GM19240 (cell line): Measurements from ENCODE around the gene SNX4.
A peak's percentile ranks its signal among the peaks of the same experiment; 100 is the strongest.
"Not testable (repeated sequence)": the region's sequence is repeated elsewhere in the genome, so short reads cannot be mapped to it uniquely, and the experiment has no call there.

Experiments used
- DNase-seq: peaks from one replicate; pipeline ENCODE4 v3.0.0; 2011; ENCODE audit warnings: low spot score; ENCODE audit not compliant: insufficient read length

Gene SNX4

DNA sequence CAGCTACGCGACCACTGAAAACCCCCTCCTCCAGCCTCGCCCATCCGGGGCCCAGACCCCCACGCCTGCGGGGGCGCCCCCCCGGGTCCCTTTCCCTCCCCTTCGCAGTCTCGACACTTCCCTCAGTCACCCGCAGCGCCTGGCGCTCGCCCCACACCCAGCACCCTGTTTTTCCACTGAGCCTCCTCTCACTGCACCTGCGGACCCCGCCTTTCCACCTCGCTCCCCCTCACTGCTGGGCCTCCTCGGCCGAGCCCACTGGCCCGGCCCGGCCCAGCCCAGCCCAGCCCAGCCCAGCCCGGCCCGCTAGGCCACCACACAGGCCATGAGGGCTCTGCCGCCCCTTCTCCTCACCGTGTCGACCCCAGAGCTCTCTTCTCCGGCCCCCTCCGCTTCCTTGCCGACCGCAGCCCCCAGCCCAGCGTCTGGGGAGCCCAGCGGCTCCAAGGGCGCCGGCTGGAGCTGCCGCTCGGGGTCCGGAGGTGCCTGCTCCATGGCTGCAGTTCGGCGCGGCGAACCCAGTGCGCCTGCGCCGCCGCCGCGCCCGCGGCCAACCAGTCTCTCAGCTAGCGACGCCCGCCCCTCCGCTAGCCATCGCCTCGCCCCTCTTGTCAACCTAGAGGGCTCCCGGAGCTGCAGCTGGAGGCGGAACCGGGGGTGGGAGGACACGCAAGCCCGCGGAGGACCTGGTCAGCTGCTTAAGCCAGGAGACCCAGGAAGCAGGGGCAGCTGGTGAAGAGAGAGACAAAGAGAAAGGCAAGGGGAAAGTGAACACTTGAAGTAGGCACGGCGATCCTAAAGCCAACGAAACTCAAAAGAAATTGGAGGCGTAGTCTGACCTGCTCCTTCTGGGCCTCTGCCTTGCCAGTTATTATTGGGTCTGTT lies at the start of gene SNX4:
SNX4 (minus strand) TSS at position 525 of the 885 bp plus-strand sequence; CDS start at position 495, 30 bp downstream.
- DNase-seq: peak; percentile 57

DNA sequence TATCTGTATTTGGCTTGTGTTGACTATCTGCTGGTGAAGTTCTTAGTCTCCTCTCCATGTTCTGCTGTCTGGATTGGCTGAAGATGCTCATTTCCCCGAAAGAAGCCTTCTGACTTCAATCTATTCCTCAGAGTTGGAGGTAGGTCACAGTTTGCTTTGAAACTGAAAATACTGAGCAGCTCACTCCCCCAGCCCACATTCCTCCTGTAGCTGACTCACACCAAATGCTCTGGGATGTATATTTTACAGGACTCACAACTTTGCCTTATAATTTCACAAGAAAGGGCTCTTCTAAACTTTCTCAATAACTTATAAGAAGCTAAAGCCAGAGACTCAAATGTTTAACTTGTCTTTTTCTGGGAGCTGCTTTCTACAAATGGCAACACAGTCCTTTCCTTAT lies 36.3 kb upstream of the SNX4 start:
- no peak for DNase-seq

DNA sequence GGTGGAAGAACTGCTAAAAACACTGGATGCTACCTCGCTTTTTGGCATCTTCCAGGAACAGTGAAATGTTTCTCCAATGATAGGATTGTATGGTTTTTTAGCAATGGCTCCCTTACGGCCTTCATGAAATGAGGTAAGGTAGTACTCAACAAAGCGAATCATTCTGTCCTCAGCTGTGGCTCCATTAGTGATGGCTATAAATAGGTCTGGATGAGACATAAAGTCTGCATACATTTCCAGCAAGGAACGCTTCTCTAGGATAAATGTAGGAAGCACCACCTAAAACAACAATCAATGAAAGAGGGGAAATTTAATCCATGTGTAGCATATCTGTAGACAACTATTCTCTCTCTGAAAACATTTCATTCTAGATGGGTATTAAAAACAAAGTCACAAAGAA lies 32.4 kb upstream of the SNX4 start:
- no peak for DNase-seq

DNA sequence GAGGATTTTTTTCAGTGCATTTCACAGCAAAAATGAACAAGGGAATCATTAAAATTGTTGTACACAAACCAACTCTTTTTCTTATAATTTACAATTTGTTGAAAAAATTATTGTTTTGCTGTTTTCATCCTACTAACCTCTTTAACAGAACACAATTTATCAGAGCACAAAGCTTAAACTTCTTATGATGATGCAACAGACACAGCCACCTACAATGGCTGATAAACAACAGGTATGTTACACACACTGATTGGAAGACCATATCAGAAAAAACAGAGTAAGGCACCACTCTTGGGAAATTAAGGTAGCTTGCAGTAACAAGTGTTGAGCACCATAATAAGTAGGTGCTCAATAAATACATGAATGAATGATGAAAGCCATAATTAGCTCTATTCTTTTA lies 8.9 kb upstream of the SNX4 start:
- no peak for DNase-seq

DNA sequence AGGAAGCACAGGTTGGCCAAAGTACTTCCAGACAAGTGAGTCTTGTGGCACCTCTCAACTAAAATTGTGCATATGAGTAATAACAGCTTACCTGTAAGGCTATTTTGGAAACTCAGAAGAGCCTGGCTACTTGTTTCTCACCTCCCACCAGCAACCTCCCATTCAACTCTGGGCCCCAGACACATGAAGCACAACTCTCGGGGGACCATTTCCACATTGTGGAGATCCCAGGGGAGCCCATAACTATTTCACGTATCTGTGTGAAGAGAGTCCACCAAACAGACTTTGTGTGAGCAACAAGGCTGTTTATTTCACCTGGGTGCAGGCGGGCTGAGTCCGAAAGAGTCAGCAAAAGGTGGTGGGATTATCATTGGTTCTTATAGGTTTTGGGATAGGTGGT lies 5.2 kb upstream of the SNX4 start:
- no peak for DNase-seq

DNA sequence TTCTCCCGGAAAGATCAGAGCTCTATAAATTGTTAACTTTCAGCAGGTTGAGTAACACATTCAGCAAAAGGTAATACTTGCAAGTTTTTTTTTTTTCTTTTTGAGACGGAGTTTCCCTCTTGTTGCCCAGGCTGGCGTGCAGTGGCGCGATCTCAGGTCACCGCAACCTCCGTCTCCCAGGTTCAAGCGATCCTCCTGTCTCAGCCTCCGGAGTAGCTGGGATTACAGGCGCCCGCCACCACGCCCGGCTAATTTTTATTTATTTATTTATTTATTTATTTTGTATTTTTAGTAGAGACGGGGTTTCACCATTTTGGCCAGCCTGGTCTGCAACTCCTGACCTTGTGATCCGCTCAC lies 539 bp upstream of the SNX4 start:
- not testable (repeated sequence) for DNase-seq

DNA sequence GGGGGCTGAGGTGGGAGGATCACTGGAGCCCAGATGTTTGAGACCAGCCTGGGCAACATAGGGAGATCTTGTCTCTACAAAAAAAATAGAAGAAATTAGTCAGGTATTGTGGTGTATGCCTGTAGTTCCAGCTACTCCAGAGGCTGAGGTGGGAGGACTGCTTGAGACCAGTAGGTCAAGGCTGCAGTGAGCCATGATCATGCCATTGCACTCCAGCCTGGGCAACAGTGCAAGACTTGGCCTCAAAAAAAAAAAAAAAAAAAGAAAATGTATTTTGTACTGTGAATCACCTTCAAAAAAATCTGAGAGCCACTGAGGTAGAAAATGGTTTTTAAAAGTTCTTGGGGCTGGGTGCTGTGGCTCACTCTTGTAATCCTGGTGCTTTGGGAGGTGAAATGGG lies 4.6 kb downstream of the SNX4 start:
- DNase-seq: no peak

DNA sequence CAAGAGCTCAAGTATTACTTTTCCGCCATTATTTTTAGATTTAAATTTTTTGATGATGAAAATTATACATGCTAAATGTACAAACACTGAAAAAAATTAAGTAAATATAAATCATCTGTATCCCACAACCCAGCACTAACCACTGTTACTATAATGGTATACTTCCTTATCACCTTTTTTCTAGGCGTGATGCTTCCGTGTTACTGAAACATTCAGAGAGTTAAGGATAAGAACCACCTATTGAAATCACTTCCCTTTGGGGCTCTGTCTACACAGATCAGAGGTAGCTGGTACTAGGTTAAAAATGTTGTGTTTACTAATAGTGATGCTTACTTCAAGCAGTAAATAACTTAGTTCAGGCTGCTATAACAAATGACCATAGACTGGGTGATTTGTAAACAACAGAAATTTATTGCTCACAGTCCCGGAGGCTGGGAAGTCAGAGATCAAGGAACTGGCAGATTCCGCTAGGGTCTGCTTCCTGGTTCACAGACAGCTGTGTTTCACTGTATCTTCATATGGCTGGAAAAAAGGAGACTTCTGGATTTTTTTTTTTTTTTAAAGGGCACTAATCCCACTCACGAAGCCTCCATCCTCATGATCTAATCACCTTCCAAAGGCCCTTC lies 6.4 kb downstream of the SNX4 start:
- DNase-seq: no peak

DNA sequence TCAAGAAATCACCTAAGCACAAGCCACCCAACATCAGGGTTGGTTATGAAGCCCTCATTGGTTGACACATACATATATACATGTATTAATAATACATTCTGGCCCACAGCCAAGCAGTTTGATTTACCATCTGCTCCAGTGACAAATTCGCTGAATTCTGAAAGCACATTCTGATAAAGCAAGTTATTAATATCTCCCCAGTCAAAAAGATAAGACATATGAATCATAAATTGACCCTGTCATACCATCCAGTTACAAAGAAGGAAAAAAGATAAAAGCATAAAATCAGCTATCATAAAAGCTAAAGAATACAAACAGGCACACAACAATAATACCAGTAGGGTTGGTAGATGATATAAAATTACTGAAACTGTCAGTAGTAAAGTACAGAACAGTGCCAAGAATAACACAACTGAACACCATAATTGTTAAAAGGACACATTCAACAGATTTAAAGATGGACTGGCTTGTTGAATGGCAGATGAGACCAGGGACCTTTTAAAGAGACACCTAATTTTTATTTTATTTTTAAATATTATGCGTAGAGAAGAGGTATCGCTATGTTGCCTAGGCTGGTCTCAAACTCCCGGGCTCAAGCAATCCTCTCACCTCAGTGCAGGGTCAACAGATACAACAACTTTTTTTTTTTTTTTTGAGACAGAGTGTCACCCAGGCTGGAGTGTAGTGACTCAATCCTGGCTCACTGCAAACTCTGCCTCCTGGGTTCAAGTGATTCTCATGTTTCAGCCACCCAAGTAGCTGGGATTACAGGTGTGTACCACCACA lies 7.7 kb downstream of the SNX4 start:
- no peak for DNase-seq

DNA sequence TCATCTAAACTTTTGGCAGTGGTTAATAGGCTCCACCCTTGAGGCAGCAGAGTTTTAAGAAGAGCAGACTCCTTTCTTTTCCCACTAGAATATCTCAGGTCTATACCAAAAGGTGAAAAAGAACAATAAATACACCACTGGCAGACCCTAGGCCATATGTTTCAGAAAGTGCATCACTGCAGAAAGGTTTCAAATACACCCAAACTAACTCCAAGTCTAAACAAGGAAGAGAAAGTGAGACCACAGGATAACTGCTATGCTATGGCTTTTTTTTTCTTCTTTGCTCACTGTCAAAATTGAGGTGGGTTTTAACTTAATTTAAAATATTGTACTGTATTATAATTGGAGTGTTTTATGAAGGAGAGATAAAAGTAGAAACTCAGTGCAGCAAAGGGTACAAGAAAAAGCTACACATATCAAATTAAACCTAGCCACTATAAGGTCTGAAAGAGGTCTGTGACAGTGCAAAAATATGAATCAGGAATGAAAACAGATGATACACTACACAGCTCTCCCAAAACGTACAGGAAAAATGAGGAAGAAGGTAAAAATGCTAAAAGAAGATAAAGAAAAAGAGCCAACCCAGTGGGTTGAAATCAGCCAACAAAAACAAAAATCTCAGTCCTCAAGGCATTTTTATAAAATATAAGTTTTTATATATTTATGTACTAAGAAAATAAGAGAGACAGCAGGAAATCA lies 8.4 kb downstream of the SNX4 start:
- no peak for DNase-seq

DNA sequence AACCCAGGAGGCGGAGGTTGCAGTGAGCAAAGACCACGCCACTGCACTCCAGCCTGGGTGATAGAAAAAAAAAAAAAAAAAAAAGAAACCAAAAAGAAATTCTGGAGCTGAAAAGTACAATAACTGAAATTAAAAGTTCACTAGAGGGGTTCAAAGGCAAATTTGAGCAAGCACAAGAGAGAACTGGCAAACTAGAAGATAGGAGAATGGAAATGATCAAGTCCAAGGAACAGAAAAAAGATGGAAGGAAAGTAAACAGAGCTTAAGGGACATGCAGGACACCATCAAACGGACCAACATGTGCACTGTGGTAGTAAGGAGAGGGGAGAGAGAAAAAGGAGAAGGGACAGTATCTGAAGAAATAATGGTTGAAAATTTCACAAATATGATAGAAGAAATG lies 12.9 kb downstream of the SNX4 start:
- DNase-seq: no peak

DNA sequence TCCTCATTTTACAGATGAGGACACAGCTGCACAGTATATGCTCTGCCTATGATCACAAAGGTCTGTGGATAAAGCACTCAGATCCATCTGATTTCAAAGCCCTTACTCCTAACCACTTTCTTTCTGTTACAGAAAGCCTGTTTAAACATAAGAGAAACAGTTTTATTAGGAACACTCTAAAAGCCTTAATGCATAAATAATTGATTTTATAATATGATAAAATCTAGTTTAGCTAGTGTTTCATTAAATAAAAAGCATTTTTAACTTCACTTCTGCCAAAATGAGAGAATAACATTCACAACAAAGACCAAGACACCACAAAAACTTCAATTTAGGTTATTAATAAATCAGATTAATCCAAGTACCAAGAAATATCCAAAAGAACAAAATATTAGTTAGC lies 21.4 kb downstream of the SNX4 start:
- DNase-seq: no peak

DNA sequence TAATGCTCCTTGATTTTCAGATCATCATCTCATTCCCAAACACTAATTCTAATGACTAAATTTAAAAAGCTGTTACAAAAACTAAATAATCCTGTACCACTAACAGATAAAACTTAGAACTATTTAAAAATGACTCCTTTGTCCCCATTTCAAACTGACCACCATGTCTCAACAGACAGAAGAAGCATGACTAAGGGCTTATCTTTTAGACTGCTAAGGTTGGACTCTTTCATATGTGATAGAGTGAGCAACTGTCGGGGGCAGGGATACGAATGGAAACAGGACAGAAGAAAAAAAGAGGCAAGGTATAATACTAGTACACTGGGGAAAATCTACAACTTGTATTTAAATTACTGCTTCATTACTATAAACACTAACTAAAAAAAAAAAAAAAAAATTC lies 23.3 kb downstream of the SNX4 start:
- DNase-seq: no peak

DNA sequence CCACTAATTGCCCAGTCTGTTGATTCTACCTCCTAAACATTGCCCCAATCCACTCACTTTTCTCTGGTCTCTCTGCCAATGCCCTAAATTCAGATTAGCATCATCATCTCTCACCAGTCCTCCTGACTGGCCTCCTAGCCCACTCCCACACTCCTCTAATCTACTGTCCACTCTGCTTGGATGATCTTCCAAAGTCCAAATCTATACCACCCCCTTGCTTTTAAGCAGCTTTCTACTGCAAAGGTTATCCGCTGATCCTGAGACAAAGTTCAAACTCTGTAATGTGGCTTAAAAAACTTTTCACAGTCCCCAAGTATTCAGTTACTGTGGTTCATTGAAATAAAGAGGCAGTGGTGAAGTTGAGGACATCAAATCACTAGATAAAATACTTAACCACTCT lies 37.6 kb downstream of the SNX4 start:
- DNase-seq: no peak

DNA sequence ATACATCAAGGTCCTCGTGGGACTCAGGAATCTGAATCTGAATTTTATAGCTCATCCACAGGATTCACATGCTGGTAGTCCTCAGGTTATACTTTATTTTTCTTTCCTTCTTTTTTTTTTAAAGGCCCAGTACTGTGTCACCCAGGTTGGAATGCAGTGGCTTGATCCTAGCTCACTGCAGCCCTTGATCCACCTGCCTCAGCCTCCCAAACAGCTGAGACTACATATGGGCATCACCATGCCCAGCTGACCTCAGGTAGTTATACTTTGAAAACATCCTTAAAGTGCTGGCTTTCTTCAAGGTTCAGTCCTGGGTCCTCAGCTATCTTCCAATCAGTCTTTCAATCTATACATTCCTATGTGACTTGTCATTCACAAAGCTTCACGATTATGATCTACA lies 38.2 kb downstream of the SNX4 start:
- DNase-seq: no peak

DNA sequence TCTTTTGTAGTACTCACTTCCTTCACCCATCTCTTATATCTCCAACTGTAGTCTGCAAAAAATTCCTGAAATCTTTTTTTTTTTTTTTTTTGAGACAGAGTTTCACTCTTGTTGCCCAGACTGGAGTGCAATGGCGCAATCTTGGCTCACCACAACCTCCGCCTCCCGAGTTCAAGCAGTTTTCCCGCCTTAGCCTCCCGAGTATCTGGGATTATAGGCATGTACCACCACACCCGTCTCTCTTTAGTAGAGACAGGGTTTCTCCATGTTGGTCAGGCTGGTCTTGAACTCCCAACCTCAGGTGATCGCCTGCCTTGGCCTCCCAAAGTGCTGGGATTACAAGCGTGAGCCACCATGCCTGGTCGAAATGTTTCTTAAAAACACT lies 38.6 kb downstream of the SNX4 start:
- DNase-seq: not testable (repeated sequence)

DNA sequence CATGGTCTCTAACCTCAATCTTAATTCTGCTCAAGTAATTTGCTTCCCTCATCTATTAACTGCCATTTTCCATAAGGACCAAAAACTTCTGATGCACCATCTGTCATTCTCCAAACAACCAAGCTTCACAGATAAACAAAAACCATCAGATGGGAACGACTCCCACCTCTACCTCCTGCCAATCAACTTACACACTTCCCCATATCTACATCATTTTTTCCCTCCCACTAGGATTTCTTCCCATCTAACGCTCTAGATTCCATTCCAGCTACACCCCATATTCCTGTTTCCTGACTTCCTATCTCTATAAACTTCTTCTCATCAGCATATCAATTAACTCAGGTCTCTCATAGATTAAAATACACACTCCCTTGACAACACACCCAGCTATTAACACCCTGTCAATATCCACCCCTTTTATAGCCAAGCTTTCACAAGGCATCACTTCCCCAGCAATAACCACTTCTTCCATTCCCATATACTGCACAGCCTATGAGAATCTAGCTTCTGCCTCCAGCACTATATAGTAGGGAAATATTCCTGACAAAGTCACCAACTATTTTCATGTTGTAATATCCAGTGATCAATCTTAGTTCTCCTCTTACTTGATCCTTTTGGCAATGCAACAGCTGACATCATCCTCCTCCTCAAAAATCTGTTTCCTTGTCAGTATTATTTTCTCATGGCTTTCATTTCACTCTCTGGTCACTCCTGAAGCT lies 39.2 kb downstream of the SNX4 start:
- no peak for DNase-seq

DNA sequence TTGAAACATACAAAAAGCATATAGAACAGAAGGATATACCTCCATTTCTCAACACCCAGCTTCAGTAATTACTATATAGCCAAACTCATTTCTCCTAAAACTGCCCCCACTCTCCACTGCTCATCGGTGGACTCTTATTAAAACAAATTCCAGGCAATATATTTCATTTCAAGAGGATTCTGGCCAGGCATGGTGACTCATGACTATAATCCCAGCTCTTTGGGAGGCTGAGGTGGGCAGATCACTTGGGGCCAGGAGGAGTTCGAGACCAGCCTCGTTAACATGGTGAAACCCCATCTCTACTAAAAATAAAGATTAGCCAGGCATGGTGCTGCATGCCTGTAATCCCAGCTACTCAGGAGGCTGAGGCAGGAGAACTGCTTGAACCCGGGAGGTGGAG lies 40.9 kb downstream of the SNX4 start:
- DNase-seq: no peak

DNA sequence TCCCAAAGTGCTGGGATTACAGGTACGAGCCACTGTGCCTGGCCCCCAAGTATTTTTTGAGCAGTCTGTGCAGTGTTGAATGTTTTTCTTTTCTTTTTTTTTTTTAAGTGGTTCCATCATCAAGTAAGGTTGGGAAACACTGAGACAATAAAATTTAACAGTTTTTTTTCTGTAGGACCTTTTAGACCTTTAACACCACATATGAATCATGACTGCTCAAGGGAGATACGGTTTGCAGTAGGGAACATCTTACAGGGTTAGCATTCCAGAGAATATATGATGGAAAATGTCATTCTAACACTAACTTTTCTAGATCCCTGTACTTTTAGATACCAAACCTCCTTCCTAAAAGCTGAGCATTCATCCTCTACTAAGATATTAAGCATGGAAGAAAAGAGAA lies 41.7 kb downstream of the SNX4 start:
- no peak for DNase-seq

DNA sequence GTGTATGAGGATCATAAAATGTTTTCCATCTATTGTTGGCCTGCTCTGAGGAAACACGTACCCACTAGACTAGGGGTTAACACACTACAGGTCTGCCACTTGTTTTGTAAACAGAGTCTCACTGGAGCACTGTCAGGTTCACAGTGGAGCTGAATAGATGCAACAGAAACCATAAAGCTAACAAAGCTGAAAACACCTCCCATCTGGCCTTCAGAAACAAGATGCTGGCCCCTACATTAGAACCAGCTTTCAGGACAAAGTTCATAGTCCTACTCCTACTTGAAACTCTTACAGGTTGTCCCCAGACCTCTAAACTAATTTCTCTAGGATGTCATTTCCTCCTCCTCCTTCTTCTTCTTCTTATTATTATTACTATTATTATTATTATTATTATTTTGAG lies 42.3 kb downstream of the SNX4 start:
- DNase-seq: no peak

DNA sequence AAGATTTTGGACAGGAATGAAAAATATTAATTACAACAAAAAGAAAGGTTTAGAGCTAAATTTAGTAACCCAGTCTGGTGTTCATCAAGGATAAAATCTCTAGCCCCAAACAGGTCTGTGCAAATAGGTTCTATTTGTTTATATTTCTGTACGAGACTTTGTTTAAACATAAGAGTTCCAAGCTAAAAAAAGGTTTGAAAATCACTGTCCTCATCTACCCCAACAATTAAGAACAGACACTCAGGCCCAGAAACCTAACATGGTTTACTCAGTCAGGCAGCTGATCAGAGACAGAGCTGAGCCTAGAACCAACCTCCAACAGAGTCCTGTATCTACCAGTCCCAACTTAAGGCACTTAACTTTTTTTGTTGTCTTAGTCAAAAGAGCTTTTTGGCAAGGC lies 49.3 kb downstream of the SNX4 start:
- DNase-seq: no peak
